BLaER1 treated with 17β-estradiol and CSF1 and Interleukin-3, amounts not matched to agents 10 nM and 100 nM (cell line): ENCODE measurements around the gene RNASE7.
A peak's percentile ranks its signal among the peaks of the same experiment; 100 is the strongest.

Experiments
- H3K27ac ChIP-seq, 11 experiments: shearing (Covaris generic); formaldehyde crosslinking; 2 replicates each; pipeline ENCODE4 v1.8.1; 2022
- H3K27me3 ChIP-seq, 11 experiments: shearing (Covaris generic); formaldehyde crosslinking; 2 replicates each; pipeline ENCODE4 v1.8.1; 2022
- H3K36me3 ChIP-seq, 11 experiments: shearing (Covaris generic); formaldehyde crosslinking; 2 replicates each; pipeline ENCODE4 v1.8.1; 2022
- H3K4me1 ChIP-seq, 10 experiments: shearing (Covaris generic); formaldehyde crosslinking; 2 replicates each; pipeline ENCODE4 v1.8.1; 2022
- H3K4me2 ChIP-seq, 11 experiments: shearing (Covaris generic); formaldehyde crosslinking; 2 replicates each; pipeline ENCODE4 v1.8.1; 2022
- H3K4me3 ChIP-seq, 10 experiments: shearing (Covaris generic); formaldehyde crosslinking; 2 replicates each; pipeline ENCODE4 v1.8.1; 2022
- H3K9ac ChIP-seq, 11 experiments: shearing (Covaris generic); formaldehyde crosslinking; 2 replicates each; pipeline ENCODE4 v1.8.1; 2022
- H3K9me3 ChIP-seq, 11 experiments: shearing (Covaris generic); formaldehyde crosslinking; replicated peaks in 1 of 11; 2 replicates each; pipeline ENCODE4 v1.8.1; 2022
- H4K20me1 ChIP-seq, 11 experiments: shearing (Covaris generic); formaldehyde crosslinking; 2 replicates each; pipeline ENCODE4 v1.8.1; 2022
- Cebpa-rat ChIP-seq, 11 experiments: shearing (Covaris generic); IDR thresholded peaks; 2 replicates each; pipeline ENCODE4 v1.8.1; 2022

RNASE7 gene, protein sequence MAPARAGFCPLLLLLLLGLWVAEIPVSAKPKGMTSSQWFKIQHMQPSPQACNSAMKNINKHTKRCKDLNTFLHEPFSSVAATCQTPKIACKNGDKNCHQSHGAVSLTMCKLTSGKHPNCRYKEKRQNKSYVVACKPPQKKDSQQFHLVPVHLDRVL

DNA sequence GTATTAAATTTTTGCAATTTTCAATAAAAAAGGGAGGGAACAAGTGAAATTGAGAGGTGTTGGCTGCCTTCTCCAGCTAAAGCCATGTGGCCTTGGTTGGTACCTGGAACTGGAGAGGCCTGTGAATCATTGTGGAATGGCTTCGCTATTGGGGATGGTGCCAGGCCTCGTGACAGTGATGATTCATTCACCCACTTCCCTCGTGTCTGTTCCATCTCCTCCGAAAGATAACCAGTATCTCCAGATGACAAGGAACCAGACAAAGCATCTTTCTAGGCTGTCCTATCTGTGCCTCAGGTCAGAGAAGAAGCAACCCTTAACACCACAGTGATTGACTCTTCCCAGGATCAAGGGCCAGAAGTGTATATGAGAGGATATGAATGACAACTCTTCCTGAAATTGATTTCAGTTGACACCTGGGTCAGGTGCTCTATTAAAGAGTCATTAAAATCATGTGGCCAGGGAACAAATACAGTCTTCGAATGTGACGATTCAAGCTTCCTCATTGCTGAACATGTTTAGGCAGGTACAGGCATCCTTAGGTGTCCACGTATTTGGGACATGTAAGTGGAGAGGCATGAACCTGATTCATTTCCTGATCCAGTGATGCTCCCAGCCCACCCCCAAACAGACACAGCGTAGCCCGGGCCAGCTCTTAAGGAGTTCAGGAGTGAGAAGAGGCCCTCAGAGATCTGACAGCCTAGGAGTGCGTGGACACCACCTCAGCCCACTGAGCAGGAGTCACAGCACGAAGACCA is at the start of gene RNASE7:
Gene RNASE7 (plus strand): TSS at position 687 of the 758 bp plus-strand sequence. CDS start 631 bp downstream, outside the sequence.
- H3K27ac ChIP-seq = no peak within 1 kb of the TSS
- no peaks in the 10 kb centered on the region for H4K20me1 ChIP-seq
- no peak for TF ChIP-seq Cebpa-rat (IDR thresholded peaks at IDR 0.05)
- no peak within 1 kb of the TSS for H3K9ac ChIP-seq
- no peaks in the 10 kb centered on the region for H3K36me3 ChIP-seq
- no peak within 1 kb of the TSS for H3K4me3 ChIP-seq
- no peaks in the 10 kb centered on the region for H3K27me3 ChIP-seq
- peaks cover 11 to 39% (median 21%) of the 10 kb centered on the region in 10 experiments for H3K4me1 ChIP-seq
- H3K9me3 ChIP-seq = no peaks in the 10 kb centered on the region
- peak within 1 kb of the TSS in 2 of 11 experiments; percentile 21 to 27; a peak in 1 of 22 replicates for H3K4me2 ChIP-seq

- TF ChIP-seq Cebpa-rat (IDR thresholded peaks at IDR 0.05) = no peak
- Histone ChIP-seq H3K9me3 (no peaks in the 10 kb centered on the region), H3K36me3 (peaks cover 58 to 69% (median 63%) of the 10 kb centered on the region in 11 experiments), H4K20me1 (peaks cover 0 to 14% (median 5%) of the 10 kb centered on the region in 11 experiments; a peak in 4 of 22 replicates), H3K9ac (no peak overlapping the region), H3K4me2 (no peak overlapping the region), H3K27me3 (no peaks in the 10 kb centered on the region), H3K27ac (no peak overlapping the region), H3K4me3 (no peak overlapping the region), H3K4me1 (peaks cover 5 to 15% (median 6%) of the 10 kb centered on the region in 10 experiments)
Observed at GRCh38 chr14:20996521-20996920, 45.6 kb upstream of the RNASE7 start.

- Histone ChIP-seq H3K4me2 (no peak overlapping the region), H3K27ac (no peak overlapping the region), H3K9me3 (no peaks in the 10 kb centered on the region), H3K4me1 (peaks cover 0 to 9% (median under 1%) of the 10 kb centered on the region in 10 experiments; a peak in 6 of 20 replicates), H4K20me1 (peaks cover 0 to 8% (median 0%) of the 10 kb centered on the region in 11 experiments; a peak in 3 of 22 replicates), H3K9ac (no peak overlapping the region), H3K27me3 (no peaks in the 10 kb centered on the region), H3K36me3 (peaks cover 54 to 63% (median 57%) of the 10 kb centered on the region in 11 experiments), H3K4me3 (no peak overlapping the region)
- TF ChIP-seq Cebpa-rat (IDR thresholded peaks at IDR 0.05) = no peak
Observed at GRCh38 chr14:20997115-20997514, 45.0 kb upstream of the RNASE7 start.

DNA sequence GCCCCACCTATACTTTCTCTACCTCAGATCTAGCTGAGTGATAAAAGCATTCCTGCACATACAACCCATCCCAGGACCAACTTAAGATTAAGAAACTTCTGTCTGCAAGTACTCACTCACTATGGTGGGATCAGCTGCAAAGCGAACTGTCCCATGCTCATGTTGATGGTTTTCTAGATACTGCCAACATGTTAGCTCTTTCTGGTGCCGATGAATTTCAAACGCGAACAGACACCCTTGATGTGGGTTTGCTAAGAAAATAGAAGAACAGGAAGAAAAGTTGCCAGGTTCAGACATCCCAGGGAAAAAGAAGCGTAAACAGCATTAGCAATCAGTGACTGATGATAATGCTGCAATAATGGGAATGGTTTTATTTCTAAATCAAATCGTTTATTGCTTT is 44.6 kb upstream of the RNASE7 start:
- H3K9ac ChIP-seq = no peak overlapping the region
- H3K9me3 ChIP-seq = no peaks in the 10 kb centered on the region
- no peak for TF ChIP-seq Cebpa-rat (IDR thresholded peaks at IDR 0.05)
- H3K27ac ChIP-seq = no peak overlapping the region
- H3K4me3 ChIP-seq = no peak overlapping the region
- peaks cover 0 to 4% (median 0%) of the 10 kb centered on the region in 10 experiments; a peak in 2 of 20 replicates for H3K4me1 ChIP-seq
- H3K4me2 ChIP-seq = no peak overlapping the region
- H4K20me1 ChIP-seq = peaks cover 0 to 7% (median 0%) of the 10 kb centered on the region in 11 experiments; a peak in 3 of 22 replicates
- no peaks in the 10 kb centered on the region for H3K27me3 ChIP-seq
- H3K36me3 ChIP-seq = peaks cover 49 to 59% (median 52%) of the 10 kb centered on the region in 11 experiments

DNA sequence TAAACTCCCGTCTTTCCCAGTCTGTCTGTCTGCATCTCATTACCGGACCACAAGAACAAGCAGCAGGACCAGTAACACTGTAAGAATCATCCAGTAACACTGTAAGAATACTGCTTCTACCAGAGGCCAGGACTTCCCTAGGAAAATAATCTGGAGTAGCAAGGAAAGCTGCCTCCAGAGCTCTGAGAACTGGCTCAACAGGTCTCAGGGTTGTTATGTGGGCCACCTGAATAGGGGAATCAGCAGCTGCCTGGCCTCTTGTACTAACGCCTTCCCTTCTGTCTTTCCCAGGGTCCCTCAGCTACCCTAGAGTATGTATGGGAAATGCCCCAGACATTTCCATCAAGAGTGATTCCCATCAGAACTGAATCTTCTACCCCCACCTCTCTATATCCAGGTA is 44.0 kb upstream of the RNASE7 start:
- TF ChIP-seq Cebpa-rat (IDR thresholded peaks at IDR 0.05) = no peak
- Histone ChIP-seq H3K4me3 (no peak overlapping the region), H3K9ac (no peak overlapping the region; a peak in 1 of 22 replicates), H3K4me1 (no peaks in the 10 kb centered on the region), H4K20me1 (peaks cover 0 to 7% (median 0%) of the 10 kb centered on the region in 11 experiments; a peak in 1 of 22 replicates), H3K27ac (no peak overlapping the region), H3K9me3 (no peaks in the 10 kb centered on the region), H3K36me3 (peaks cover 44 to 53% (median 46%) of the 10 kb centered on the region in 11 experiments), H3K27me3 (no peaks in the 10 kb centered on the region), H3K4me2 (no peak overlapping the region)

DNA sequence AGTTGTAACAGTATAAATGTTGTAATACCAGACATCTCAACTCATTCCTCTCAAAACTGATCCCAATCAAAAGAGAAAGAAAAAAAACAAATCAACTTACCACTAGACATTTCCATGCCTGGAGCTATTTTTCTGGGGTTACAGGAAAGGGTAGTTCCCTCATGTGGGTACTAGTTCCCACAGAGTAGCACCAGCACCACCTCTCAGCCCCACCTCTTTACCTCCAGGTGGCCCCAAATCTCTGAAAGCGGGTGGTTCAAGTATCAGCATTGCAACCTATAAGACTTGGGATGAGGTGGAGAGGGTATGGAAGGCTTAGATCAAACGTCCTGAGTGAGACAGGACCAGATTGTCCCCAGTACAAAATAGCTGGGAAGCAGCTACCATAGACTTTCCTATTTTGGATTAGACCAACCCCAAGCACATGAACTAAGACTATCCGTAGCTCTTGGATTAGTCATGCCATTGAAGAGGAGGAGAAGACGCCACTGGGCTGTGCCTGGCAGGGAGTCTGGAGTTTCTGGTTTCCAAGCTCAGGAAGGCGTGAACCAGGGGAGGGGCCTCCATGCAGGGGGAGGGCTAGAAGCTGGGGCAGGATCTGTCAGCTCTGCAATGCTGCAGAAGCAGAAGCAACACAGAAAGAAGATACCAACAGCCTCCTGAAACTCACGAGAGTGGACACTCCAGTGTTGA is 43.3 kb upstream of the RNASE7 start, which contains the start of gene SLC39A2:
Gene SLC39A2 (plus strand): TSS at position 620 of the 693 bp plus-strand sequence. CDS start 154 bp downstream, outside the sequence.
- Histone ChIP-seq H3K27me3 (no peaks in the 10 kb centered on the region), H3K36me3 (peaks cover 37 to 46% (median 40%) of the 10 kb centered on the region in 11 experiments), H3K27ac (no peak within 1 kb of the TSS), H3K4me2 (no peak within 1 kb of the TSS), H3K9ac (no peak within 1 kb of the TSS; a peak in 1 of 22 replicates), H3K4me3 (no peak within 1 kb of the TSS), H3K4me1 (peaks cover 0 to 3% (median under 1%) of the 10 kb centered on the region in 10 experiments; a peak in 11 of 20 replicates), H3K9me3 (no peaks in the 10 kb centered on the region), H4K20me1 (peaks cover 0 to 7% (median 0%) of the 10 kb centered on the region in 11 experiments; a peak in 1 of 22 replicates)
- TF ChIP-seq Cebpa-rat (IDR thresholded peaks at IDR 0.05) = no peak

DNA sequence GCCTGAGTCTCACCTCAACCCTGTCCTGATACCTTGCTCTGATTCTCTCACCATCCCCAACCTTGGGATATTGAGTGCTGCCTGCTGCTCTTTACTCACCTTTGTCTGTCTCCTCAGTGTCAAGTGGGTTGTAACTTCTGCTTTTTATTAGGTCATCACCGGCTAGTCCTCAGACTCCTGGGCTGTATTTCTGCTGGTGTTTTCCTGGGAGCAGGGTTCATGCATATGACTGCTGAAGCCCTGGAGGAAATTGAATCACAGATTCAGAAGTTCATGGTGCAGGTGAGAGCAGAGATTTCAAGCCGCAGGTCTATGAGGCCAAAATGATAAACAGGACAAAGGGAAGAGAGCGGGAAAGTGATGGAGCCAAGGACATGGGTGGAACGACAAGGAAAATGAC is 42.6 kb upstream of the RNASE7 start:
- H3K4me3 ChIP-seq = no peak overlapping the region
- H4K20me1 ChIP-seq = 0 out of 22 replicates have a peak, but pooled peaks cover 0 to 6% (median 0%) of the 10 kb centered on the region in 11 experiments
- no peak overlapping the region for H3K27ac ChIP-seq
- H3K9ac ChIP-seq = no peak overlapping the region
- H3K4me1 ChIP-seq = peaks cover 0 to 10% (median 5%) of the 10 kb centered on the region in 10 experiments; a peak in 11 of 20 replicates
- H3K27me3 ChIP-seq = no peaks in the 10 kb centered on the region
- TF ChIP-seq Cebpa-rat (IDR thresholded peaks at IDR 0.05) = no peak
- no peaks in the 10 kb centered on the region for H3K9me3 ChIP-seq
- H3K4me2 ChIP-seq = no peak overlapping the region
- H3K36me3 ChIP-seq = peaks cover 29 to 38% (median 32%) of the 10 kb centered on the region in 11 experiments

DNA sequence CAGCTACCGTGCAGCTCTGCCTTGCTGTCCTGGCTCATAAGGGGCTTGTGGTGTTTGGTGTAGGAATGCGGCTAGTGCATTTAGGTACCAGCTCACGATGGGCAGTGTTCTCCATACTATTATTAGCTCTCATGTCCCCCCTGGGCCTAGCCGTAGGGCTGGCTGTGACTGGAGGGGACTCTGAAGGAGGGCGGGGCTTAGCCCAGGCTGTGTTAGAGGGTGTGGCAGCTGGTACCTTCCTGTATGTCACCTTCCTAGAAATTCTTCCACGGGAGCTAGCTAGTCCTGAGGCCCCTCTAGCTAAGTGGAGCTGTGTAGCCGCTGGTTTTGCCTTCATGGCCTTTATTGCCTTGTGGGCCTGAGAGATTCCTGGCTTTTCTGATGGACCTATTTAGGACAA is 40.9 kb upstream of the RNASE7 start:
- no peak overlapping the region for H3K9ac ChIP-seq
- no peak for TF ChIP-seq Cebpa-rat (IDR thresholded peaks at IDR 0.05)
- H3K27ac ChIP-seq = no peak overlapping the region
- H3K4me1 ChIP-seq = peaks cover 0 to 10% (median 5%) of the 10 kb centered on the region in 10 experiments; a peak in 11 of 20 replicates
- no peak overlapping the region for H3K4me3 ChIP-seq
- peaks cover 13 to 22% (median 16%) of the 10 kb centered on the region in 11 experiments for H3K36me3 ChIP-seq
- H3K4me2 ChIP-seq = no peak overlapping the region
- no peaks in the 10 kb centered on the region for H4K20me1 ChIP-seq
- no peaks in the 10 kb centered on the region for H3K27me3 ChIP-seq
- no peaks in the 10 kb centered on the region for H3K9me3 ChIP-seq
